Measurements from ENCODE around the gene SYT5.

GRCh38 chr19:55146705-55147273 is 33.3 kb downstream of the SYT5 start:
- no peak for TF ChIP-seq CTCF (conservative IDR thresholded peaks at IDR 0.05; ENCODE audit: low read length)
- no peak for TF ChIP-seq EZH2phosphoT487 (IDR thresholded peaks at IDR 0.05; ENCODE audit: borderline replicate concordance)
